ENCODE results near the gene ZNF687.
A peak's percentile ranks its signal among the peaks of the same experiment; 100 is the strongest.
"Not testable (repeated sequence)": the region's sequence is repeated elsewhere in the genome, so short reads cannot be mapped to it uniquely, and the experiment has no call there.

The ZNF687 gene, protein sequence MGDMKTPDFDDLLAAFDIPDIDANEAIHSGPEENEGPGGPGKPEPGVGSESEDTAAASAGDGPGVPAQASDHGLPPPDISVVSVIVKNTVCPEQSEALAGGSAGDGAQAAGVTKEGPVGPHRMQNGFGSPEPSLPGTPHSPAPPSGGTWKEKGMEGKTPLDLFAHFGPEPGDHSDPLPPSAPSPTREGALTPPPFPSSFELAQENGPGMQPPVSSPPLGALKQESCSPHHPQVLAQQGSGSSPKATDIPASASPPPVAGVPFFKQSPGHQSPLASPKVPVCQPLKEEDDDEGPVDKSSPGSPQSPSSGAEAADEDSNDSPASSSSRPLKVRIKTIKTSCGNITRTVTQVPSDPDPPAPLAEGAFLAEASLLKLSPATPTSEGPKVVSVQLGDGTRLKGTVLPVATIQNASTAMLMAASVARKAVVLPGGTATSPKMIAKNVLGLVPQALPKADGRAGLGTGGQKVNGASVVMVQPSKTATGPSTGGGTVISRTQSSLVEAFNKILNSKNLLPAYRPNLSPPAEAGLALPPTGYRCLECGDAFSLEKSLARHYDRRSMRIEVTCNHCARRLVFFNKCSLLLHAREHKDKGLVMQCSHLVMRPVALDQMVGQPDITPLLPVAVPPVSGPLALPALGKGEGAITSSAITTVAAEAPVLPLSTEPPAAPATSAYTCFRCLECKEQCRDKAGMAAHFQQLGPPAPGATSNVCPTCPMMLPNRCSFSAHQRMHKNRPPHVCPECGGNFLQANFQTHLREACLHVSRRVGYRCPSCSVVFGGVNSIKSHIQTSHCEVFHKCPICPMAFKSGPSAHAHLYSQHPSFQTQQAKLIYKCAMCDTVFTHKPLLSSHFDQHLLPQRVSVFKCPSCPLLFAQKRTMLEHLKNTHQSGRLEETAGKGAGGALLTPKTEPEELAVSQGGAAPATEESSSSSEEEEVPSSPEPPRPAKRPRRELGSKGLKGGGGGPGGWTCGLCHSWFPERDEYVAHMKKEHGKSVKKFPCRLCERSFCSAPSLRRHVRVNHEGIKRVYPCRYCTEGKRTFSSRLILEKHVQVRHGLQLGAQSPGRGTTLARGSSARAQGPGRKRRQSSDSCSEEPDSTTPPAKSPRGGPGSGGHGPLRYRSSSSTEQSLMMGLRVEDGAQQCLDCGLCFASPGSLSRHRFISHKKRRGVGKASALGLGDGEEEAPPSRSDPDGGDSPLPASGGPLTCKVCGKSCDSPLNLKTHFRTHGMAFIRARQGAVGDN

GRCh38 chr1:151281969-151282882, at the start of gene ZNF687:
Gene ZNF687 (plus strand): TSS chr1:151282299. CDS start chr1:151286292, 3,993 bp downstream.
- peak; percentile 100 for DNase-seq

DNA sequence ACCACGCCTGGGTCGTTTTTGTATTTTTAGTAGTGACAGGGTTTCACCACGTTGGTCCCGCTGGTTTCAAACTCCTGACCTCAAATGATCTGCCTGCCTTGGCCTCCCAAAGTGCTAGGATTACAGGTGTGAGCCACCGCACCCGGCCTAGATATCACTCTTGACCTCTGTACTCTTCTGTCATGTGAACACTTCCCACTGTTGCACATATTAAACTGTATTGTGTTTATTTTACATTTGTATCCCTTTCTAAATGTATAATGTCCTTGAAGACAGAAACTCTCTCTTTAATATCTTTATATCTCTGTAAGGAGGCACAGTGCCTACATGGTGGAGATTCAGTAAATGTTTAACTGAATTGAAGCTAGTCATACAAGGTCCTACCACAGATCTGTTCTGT, 46.9 kb upstream of the ZNF687 start:
- no peak for DNase-seq

DNA sequence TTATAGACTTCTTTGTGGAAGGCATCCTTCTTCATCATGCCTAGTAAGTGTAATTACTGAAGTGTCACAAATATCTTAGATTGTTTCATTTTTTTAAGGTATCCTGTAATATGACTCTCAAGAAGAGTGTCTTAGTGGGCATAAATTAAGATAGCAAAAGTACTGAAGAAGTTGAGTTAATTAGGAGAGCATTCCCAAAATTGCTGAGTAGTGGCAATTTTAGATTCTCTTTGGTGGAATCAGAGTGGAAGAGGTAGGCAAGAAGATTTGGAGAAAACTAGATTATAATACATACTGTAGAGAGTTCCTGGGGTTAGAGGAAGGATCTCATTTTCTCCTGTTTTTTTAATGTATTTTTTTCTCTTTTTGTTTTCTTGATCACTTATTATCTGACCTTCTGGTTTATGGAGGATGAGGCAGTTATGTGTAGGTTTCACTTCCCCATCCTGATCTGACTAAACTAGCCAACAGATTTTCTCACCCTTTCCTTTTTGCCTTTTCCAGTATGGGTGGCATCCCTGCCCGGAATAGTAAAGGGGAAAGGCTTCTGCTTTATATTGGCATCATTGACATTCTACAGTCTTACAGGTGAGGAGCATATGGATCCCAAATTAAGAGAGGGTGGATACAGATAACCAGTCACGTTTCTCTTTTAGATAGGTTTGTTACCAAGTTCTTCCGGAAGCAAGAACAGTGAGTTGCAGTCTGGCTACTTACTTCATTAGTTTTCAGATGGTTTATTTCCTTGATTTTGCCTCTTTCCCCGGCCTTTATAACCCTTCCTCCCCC, 44.2 kb upstream of the ZNF687 start:
- no peak for DNase-seq

DNA sequence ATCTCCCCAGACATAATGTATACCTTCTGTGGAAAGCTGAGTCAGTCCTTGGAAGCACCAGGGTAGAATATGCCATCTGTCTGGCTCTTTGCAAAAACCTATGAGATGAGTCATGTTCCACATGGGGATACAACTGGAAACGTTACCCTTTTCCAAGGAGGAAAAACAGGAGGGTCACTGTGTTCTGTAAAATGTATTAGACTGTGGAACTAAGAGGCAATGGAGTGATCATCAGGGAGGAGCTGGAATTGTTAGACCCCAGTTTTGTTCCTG, 43.7 kb upstream of the ZNF687 start:
- no peak for DNase-seq

- no peak for DNase-seq
Observed at GRCh38 chr1:151242442-151242841, 39.7 kb upstream of the ZNF687 start.

DNA sequence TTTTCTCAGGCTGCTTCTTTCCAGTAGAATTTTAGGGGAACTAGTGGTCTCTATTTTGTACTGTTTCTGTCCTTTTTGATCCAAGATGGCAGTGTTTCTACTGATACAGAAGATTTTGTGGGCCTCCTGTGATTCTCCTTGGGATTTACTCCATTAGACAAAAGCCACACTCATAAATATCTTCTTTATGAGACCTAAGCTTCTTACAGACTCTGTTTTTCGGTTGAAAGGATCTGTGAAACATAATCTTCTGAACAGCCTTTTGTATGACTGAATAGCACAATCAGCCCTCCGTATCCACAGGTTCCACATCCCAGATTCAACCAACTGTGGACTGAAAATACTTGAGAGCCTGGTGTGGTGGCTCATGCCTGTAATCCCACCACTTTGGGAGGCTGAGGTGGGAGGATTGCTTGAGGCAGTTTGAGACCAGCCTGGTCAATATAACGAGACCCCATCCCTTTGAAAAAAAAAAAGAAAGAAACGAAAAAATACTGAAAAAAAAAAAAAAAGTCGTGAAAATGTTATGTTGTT, 38.3 kb upstream of the ZNF687 start:
- no peak for DNase-seq

DNA sequence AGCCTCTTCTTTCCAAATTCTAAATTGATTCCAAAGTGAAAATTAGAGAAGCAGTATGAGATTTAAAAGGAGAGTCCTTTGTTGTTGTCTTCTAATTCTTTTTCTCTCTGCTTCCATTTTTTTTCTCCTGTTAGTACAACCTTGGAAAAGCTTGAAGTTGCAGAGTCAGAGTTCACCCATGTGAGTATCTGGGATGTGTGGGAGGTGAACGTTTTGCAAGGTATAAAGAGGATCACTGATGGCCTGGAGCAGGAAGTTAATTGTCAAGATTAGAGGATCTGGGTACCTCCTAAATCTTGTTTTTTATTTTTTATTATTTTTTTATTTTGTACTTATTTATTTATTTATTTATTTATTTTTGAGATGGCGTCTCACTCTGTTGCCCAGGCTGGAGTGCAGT, 35.3 kb upstream of the ZNF687 start:
- DNase-seq, result no peak

GRCh38 chr1:151251656-151252470, 30.2 kb upstream of the ZNF687 start:
- DNase-seq, result peak; percentile 49

DNA sequence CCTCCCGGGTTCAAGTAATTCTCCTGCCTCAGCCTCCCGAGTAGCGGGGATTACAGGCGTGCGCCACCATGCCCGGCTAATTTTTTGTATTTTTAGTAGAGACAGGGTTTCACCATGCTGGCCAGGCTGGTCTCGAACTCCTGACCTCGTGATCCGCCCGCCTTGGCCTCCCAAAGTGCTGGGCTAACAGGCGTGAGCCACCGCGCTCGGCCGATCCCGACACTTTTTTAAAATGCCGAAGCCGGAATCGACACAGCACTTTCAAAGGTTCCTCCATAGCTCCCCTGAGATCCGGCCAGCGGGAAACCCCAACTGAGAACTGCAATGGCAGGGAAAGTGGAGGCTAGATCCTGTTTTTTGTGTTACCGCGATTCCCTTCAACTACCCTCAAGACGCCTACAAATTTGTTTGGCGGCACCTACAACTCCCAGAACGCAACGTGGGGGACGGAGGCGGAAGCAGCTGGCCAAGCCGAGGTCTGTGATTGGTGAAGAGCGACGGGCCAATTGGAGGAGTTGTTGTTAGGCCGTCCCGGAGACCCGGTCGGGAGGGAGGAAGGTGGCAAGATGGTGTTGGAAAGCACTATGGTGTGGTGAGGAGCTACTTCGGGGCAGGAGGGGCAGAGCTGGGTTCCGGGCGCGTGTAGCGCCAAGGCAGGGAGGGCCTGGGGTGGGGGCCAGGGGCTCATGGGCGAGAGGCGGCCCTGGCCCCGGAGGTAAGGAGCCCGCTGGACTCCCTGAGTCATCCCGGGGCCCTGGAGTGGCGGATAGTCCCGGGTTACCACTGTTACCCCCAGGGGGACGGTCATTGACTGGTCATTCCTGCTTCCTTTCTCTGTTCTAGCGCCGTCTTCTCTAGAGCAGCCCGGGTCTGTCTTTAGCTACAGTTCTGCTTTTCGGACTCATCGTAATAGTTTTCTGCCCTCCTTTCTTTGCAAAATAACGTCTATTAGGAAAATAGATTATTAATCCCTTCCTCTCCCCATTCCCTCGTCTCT, 27.6 kb upstream of the ZNF687 start, which contains the start of gene PSMD4:
TSS of gene PSMD4 (plus strand) at position 518 of the 997 bp plus-strand sequence. CDS start at position 567, 49 bp downstream.
- DNase-seq, result peak; percentile 97

GRCh38 chr1:151255381-151255780, 26.7 kb upstream of the ZNF687 start:
- no peak for DNase-seq

- no peak for DNase-seq
Observed at GRCh38 chr1:151259351-151259750, 22.7 kb upstream of the ZNF687 start.

- DNase-seq, result no peak
Observed at GRCh38 chr1:151265446-151266236, 16.5 kb upstream of the ZNF687 start.

- no peak for DNase-seq
Observed at GRCh38 chr1:151266315-151266714, 15.8 kb upstream of the ZNF687 start.

DNA sequence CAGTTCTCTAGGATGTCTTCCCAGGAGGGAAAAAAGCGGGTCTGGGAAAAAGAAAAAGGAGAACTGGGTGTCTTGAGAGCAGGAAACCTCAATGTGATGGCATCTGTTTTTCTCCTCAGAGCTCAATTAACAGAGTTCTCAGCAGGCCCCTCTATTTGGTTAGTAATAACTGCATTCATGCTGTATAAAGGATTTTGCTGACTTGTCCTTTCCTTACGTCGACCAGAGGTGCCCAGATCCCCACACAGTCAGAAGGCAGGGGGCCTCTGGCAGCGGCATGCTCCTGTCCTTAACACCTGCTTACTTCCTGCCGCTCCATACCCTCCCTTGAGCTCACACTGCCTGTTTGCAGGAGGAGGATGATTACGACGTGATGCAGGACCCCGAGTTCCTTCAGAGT, 15.3 kb upstream of the ZNF687 start:
- DNase-seq, result no peak

DNA sequence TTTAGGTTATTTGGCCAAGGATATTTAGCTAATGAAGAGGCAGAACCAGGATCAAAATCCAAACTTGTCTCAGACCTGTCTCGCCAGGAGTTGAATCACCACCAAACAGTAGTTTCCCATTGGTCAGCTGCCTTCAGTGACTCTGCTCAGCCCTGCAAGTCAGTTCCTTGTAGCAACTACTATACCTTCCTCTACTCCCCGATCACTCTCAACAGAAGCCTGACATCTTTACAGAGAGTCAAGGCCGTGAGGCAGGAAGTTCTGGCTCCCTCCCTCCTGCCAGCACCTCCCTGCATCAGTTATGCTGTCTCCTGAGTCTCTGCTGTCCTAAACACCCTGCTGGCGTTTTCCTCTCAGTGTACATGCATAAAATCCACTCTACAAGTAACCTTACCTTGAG, 14.3 kb upstream of the ZNF687 start:
- DNase-seq, result no peak

- no peak for DNase-seq
Observed at GRCh38 chr1:151273924-151274466, 8.1 kb upstream of the ZNF687 start.

- DNase-seq, result not testable (repeated sequence)
Observed at GRCh38 chr1:151275341-151275740, 6.8 kb upstream of the ZNF687 start.

DNA sequence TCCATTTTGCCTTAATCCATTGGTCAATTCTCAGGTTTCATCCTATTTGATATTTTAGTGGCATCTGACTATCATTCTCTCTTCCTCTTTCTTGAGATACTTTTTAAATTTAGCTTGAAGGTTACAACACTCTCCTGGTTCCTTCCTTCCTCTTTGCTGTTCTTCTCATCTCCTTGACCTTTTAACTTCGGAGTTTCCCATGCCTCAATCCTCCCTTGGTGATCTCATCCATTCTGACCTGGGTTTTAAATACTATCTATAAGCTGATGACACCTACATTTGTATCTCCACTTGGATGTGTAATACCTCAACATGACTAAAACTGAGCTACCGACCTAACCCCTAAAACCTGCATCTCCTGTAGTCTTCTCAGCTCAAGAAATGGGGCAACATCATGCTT, 4.8 kb upstream of the ZNF687 start:
- no peak for DNase-seq

Data from right forelimb (tissue), 1 donor.